Heart left ventricle (tissue), 13 donors: Measurements from ENCODE around the gene SEMA4A.

ENCODE experiments used
- POLR2A ChIP-seq, 2 donors: fragments of 450-650 bp; IDR thresholded peaks; one replicate each; pipeline ENCODE4 v1.6.1; 2017; ENCODE audit warnings: antibody characterized with exemption in 2 of 2, mild to moderate bottlenecking in 2 of 2, moderate library complexity in 2 of 2
- TF ChIP-seq, protein P1 (sequence below), 12 donors: fragments of 200-600 bp; sonication (generic) in 4 of 12; IDR thresholded peaks; one replicate each; pipeline versions ENCODE4 v1.5.0 to v1.8.0; 2018 to 2022; ENCODE audit warnings: antibody characterized with exemption in 12 of 12, mild to moderate bottlenecking in 5 of 12
- donor health status: ischemic (EF 13 %, LVEDD 7.1; RV severe dilation, severe dysfunction).
- donor health status: DM: no; HTN: yes; CAD: no.
- donor health status: DM: no; HTN: no; CAD: no.
- donor health status: ischemic (EF 25% LVEDD 6.9; RV normal size, moderate dysfunction).
- donor health status: ischemic (EF 25% LVEDD 5.7; RV mildly dilated, moderate dysfunction).
- donor health status: ischemic (EF 35%, LVEDD 5.7; RV mildly dilated, moderate dysfunction).
- donor health status: nonischemic (EF 11% LVEDD 7.7; RV severe dilation, severe dysfunction).
- donor health status: DM: yes; HTN: yes; CAD: no.
- donor health status: PGD.
- donor health status: ischemic (EF 29% LVEDD 5.4; RV normal size, mild dysfunction).
- donor health status: nonischemic (EF 23%, LVEDD 6.1; RV moderate dilation, normal function).

DNA sequence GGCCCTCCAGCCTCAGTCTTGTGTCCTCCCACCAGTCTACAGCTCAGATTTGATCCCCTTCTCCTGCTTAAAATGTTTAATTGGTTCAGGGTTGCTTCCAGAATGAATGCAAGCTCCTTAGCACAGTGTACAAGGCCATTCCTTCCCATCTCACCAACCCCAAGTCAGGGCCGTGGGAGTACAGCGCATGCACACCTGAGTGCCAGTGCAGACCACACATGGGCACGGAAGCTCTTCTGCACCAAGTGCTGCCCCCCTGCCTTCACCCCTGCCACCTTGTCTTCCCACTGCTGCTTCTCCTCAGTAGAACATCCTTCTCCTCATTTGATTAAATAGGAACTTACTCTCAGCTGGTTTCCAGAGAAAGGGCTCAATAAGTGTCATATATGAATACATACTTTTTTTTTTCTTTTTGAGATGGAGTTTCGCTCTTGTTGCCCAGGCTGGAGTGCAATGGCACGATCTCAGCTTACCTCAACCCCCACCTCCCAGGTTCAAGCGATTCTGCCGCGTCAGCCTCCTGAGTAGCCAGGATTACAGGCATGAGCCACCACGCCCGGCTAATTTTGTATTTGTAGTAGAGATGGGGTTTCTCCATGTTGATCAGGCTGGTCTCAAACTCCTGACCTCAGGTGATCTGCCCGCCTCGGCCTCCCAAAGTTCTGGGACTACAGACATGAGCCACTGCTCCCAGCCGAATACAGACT, 68.8 kb downstream of the SEMA4A start:
- TF ChIP-seq, protein P1, sequence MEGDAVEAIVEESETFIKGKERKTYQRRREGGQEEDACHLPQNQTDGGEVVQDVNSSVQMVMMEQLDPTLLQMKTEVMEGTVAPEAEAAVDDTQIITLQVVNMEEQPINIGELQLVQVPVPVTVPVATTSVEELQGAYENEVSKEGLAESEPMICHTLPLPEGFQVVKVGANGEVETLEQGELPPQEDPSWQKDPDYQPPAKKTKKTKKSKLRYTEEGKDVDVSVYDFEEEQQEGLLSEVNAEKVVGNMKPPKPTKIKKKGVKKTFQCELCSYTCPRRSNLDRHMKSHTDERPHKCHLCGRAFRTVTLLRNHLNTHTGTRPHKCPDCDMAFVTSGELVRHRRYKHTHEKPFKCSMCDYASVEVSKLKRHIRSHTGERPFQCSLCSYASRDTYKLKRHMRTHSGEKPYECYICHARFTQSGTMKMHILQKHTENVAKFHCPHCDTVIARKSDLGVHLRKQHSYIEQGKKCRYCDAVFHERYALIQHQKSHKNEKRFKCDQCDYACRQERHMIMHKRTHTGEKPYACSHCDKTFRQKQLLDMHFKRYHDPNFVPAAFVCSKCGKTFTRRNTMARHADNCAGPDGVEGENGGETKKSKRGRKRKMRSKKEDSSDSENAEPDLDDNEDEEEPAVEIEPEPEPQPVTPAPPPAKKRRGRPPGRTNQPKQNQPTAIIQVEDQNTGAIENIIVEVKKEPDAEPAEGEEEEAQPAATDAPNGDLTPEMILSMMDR (IDR thresholded peaks at IDR 0.05): no peak
- no peak for TF ChIP-seq POLR2A (IDR thresholded peaks at IDR 0.05)
